ENCODE measurements around the gene XPNPEP2. TPM values are rescaled to one million over a fixed set of nuclear protein-coding genes. Genes with fewer than 3 reads are reported as not detected.

The XPNPEP2 gene
- total and polyA plus RNA-seq, 11 donors, result 0.19 to 2.1 (median 0.55) TPM

DNA sequence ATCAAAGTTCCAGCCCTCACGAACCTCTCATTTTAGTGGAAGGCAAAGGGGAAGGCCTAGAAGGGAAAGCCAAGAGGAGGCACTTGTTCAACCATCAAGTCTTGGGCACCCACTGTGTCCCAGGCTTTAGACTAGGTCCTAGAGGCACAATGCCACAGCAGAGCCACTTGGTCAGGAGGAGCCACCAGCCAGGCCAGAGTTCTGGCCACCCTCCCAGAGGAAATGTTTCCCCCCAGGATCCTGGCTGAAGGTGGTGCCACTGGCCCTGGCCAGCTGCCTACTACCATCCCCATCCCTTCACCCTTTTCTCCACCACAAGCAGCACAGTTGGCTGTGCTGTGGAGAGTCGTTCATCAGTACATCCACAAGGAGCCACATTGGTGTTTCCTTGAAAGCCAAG lies 34.3 kb upstream of the XPNPEP2 start:
- no peak overlapping the region for H3K27ac ChIP-seq
- peaks cover 0 to 19% (median 5%) of the 10 kb centered on the region in 12 donors for H3K4me1 ChIP-seq
- DNase-seq, result no peak
- TF ChIP-seq POLR2A (IDR thresholded peaks at IDR 0.05), result no peak
- TF ChIP-seq, protein P1, sequence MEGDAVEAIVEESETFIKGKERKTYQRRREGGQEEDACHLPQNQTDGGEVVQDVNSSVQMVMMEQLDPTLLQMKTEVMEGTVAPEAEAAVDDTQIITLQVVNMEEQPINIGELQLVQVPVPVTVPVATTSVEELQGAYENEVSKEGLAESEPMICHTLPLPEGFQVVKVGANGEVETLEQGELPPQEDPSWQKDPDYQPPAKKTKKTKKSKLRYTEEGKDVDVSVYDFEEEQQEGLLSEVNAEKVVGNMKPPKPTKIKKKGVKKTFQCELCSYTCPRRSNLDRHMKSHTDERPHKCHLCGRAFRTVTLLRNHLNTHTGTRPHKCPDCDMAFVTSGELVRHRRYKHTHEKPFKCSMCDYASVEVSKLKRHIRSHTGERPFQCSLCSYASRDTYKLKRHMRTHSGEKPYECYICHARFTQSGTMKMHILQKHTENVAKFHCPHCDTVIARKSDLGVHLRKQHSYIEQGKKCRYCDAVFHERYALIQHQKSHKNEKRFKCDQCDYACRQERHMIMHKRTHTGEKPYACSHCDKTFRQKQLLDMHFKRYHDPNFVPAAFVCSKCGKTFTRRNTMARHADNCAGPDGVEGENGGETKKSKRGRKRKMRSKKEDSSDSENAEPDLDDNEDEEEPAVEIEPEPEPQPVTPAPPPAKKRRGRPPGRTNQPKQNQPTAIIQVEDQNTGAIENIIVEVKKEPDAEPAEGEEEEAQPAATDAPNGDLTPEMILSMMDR (IDR thresholded peaks at IDR 0.05), result no peak
- H3K4me3 ChIP-seq, result no peak overlapping the region
- WGBS, 4 donors, result 67 to 98% (median 93%) methylated on average over 2 of the region's 2 CpGs
- H3K9me3 ChIP-seq, result no peaks in the 10 kb centered on the region
- intact Hi-C loops (cut with DNase I), result loop anchor here in 1 of 10 donors (5.0 kb wide), 1 partner anchor 42 kb away; no protein-coding TSS in a partner anchor
- no peak for ATAC-seq
- peaks cover 0 to 5% (median 0%) of the 10 kb centered on the region in 9 donors for H3K27me3 ChIP-seq
- no peaks in the 10 kb centered on the region for H3K36me3 ChIP-seq

DNA sequence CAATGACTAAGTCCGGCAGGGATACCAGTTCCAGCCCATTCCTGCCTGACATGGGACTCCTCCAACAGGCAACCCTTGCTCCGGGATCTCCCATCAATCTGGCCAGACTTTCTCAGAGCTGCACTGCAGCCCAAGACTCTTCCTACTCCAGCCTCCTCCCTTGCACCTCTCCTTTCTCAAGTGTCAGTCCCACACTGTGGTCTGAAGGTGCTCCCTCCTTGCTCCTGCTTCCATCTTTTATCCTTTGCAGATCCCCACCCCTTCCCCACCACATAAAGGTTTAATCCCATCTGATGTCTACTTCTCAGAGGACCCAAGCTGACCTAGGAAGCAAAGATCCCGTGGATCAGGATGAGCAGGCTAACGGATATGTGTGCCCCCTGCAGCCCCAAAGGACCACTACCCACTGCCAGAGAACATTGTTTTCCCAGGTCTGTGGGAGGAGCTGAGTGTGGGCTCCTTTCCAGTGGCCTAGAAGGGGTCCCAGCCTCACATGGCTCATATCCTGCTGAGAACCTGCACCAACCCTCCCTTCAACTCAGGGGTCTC lies 33.3 kb upstream of the XPNPEP2 start:
- 65 to 97% (median 85%) methylated on average over 4 of the region's 4 CpGs for WGBS, 4 donors
- TF ChIP-seq, protein P1 (IDR thresholded peaks at IDR 0.05), result no peak
- no peak for TF ChIP-seq POLR2A (IDR thresholded peaks at IDR 0.05)
- intact Hi-C loops (cut with DNase I), result no loop called here
- Histone ChIP-seq H3K4me3 (no peak overlapping the region), H3K9me3 (no peaks in the 10 kb centered on the region), H3K36me3 (no peaks in the 10 kb centered on the region), H3K4me1 (peaks cover 0 to 19% (median 5%) of the 10 kb centered on the region in 12 donors), H3K27me3 (peaks cover 0 to 6% (median 0%) of the 10 kb centered on the region in 9 donors), H3K27ac (no peak overlapping the region)
- ATAC-seq (no peak), DNase-seq (no peak)

DNA sequence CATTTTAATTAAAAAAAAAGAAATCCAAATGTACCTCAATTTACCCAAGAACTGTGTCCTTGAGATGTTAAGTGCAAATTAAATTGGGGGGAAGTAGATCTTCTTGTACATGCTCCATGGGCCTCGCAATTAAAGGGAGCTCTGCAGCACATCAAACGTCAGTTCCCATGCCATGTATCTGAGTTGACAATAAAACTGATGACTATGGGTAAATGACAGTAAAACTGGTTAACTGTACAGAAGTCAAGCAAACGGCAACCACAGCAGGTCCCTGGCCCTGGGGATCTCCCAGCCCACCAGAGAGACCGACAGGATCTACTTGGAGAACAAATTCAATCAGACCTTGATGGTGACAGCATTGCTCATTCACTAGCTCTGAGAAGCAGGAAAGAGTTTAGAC lies 32.8 kb upstream of the XPNPEP2 start:
- H3K4me3 ChIP-seq, result no peak overlapping the region
- no peak for ATAC-seq
- no peaks in the 10 kb centered on the region for H3K36me3 ChIP-seq
- no peaks in the 10 kb centered on the region for H3K9me3 ChIP-seq
- peaks cover 0 to 6% (median 0%) of the 10 kb centered on the region in 9 donors for H3K27me3 ChIP-seq
- TF ChIP-seq, protein P1 (IDR thresholded peaks at IDR 0.05), result no peak
- TF ChIP-seq POLR2A (IDR thresholded peaks at IDR 0.05), result no peak
- peaks cover 0 to 17% (median 5%) of the 10 kb centered on the region in 12 donors for H3K4me1 ChIP-seq
- H3K27ac ChIP-seq, result peak overlapping the region in 4 of 12 donors; percentile 15 to 48 (median 46)
- 60 to 82% (median 74%) methylated on average over 4 of the region's 4 CpGs for WGBS, 4 donors
- intact Hi-C loops (cut with DNase I), result no loop called here
- DNase-seq, result no peak

DNA sequence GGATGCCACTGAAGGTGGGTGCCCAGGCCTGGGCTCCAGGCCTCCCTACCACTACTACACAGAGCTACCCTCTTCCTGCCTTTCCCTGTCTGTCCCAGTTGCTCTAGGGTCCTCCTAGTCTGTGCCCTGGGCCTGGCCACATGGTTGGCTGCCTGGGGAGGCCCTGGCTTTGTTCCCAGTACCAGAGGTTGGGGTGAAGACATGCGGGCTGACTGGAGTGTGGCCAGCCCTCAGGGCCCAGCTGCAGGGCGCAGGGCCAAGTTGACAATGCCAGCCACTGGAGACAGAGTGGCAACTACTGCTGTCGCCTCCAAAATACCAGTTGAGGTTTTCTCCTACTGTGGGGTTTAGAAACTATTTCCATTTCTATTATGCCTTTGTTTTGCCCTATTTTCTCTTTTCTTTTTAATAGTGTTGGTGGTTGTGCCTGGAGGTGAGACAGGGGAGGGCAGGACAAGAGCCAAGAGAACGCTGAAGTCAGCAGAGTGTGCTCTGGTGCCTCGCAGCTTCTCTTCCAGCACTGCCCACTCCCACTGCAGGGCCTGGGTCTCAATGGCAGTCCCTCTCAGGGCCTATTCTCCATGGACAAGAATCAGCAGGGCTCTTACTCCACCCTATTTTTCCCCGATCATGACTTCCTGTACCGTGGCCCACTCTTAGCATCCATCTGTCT lies 32.2 kb upstream of the XPNPEP2 start:
- Histone ChIP-seq H3K4me3 (no peak overlapping the region), H3K9me3 (no peaks in the 10 kb centered on the region), H3K36me3 (no peaks in the 10 kb centered on the region), H3K4me1 (peaks cover 0 to 11% (median 0%) of the 10 kb centered on the region in 12 donors), H3K27ac (peak overlapping the region in 5 of 12 donors; percentile 15 to 48 (median 45)), H3K27me3 (peaks cover 0 to 6% (median 0%) of the 10 kb centered on the region in 9 donors)
- 53 to 68% (median 61%) methylated on average over 7 of the region's 7 CpGs for WGBS, 4 donors
- DNase-seq (peak; percentile 64 to 82 (median 70)), ATAC-seq (peak; percentile 76 to 89 (median 82))
- intact Hi-C loops (cut with DNase I), result no loop called here
- TF ChIP-seq, protein P1 (IDR thresholded peaks at IDR 0.05), result no peak
- TF ChIP-seq POLR2A (IDR thresholded peaks at IDR 0.05), result no peak

All from heart left ventricle (tissue), 16 donors.